Bronchial epithelial cell (primary cell): Measurements from ENCODE around the gene TOPBP1. TPM values are rescaled to one million over a fixed set of nuclear protein-coding genes. Genes with fewer than 3 reads are reported as not detected.
A peak's percentile ranks its signal among the peaks of the same experiment; 100 is the strongest.

Source experiments
- DNase-seq: peaks from one replicate; pipeline ENCODE4 v3.0.0-alpha.2; 2010; ENCODE audit warnings: low read depth
- FAIRE-seq: peaks from 2 replicates; lab custom pipeline; 2011; peaks lifted over from hg19 to GRCh38; lab: Jason Lieb, UNC
- H3K27me3 ChIP-seq: 2 replicates; pipeline ENCODE4 v1.5.1; 2011; ENCODE audit warnings: low read length; ENCODE audit not compliant: control insufficient read depth, insufficient read depth
- H3K36me3 ChIP-seq: 2 replicates; pipeline ENCODE4 v1.5.1; 2011; ENCODE audit warnings: low read length; ENCODE audit not compliant: control insufficient read depth, insufficient read depth
- H3K4me3 ChIP-seq: 2 replicates; pipeline ENCODE4 v1.5.1; 2011; ENCODE audit warnings: mild to moderate bottlenecking, low read depth, low read length, control low read depth
- CTCF ChIP-seq: IDR thresholded peaks from 2 replicates; pipeline ENCODE4 v1.5.1; 2011; ENCODE audit warnings: mild to moderate bottlenecking, moderate library complexity, low read length, control low read depth, inconsistent platforms; ENCODE audit not compliant: insufficient read depth, severe bottlenecking
- total RNA-seq: library from RNA; depleted of rRNA; stranded (reverse); fragments of >200 nt; gene quantifications from 2 replicates; pipeline ENCODE4 v1.2.1, GENCODE V29; 2014

The TOPBP1 gene
- total RNA-seq, 1 donor from 2014 or later: 14.2 TPM

DNA sequence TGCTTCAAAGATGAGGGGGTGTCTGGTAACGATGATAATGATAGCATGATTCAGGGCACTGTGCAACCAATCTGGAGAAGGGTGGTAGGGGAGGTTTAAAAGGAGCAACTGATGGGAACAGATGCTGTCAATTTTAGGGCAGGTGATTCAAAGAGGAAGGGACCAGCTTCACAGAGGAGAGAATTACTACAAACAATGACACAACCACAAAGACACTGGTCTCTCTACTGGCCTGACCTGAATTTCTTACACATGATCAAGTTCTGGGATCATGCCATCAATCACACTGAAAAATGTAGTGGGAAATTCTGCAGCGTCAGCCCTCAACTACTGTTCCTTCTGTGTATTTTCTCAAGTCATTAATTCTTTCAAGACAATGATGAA lies 90.8 kb downstream of the TOPBP1 start:
- no peak for TF ChIP-seq CTCF
- no peaks in the 10 kb centered on the region for H3K27me3 ChIP-seq
- H3K36me3 ChIP-seq: peaks cover 2% of the 10 kb centered on the region
- FAIRE-seq: no peak
- H3K4me3 ChIP-seq: no peak overlapping the region
- no peak for DNase-seq

DNA sequence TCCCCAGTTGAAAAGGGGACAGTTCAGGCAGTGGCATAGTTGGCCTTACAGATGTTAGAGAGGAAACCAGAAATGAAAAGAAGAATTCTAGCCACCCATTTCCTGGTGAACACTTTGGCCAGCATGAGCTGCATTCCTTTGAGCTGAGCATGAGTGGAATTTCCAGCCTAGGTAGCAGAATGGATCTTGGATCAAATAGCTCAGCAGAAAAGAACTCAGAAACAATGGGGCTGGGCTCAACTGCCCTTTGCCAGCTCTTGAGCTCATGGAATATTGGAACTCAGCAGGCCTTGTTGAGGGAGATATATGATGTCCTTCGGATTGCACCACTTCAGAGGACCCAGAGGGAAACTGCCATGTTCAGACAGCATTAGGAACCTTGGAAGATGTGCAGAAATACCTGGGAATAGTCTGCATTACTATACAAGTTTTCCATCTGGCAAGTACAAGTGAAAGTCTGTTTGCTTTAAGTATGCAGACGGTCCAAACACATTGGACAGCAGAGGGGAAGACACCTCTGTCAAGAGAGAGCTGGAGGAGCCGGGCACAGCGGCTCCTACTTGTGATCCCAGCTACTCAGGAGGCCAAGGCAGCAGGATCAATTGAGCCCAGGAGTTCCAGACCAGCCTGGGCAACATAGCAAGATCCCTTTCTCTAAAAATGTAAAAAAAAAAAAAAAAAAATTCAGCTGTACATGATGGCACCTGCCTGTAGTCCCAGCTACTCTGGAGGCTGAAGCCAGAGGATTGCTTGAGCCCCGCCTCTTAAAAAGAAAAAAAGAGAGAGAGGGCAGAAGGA lies 91.4 kb downstream of the TOPBP1 start:
- no peak overlapping the region for H3K4me3 ChIP-seq
- no peak for FAIRE-seq
- no peak for TF ChIP-seq CTCF
- H3K27me3 ChIP-seq: no peaks in the 10 kb centered on the region
- peaks cover 2% of the 10 kb centered on the region for H3K36me3 ChIP-seq
- peak; percentile 83 for DNase-seq

GRCh38 chr3:133568294-133569014 lies 93.3 kb downstream of the TOPBP1 start:
- DNase-seq (peak; percentile 95), FAIRE-seq (no peak)
- no peaks in the 10 kb centered on the region for H3K36me3 ChIP-seq
- H3K4me3 ChIP-seq: no peak overlapping the region
- H3K27me3 ChIP-seq: no peaks in the 10 kb centered on the region
- TF ChIP-seq CTCF: no peak

DNA sequence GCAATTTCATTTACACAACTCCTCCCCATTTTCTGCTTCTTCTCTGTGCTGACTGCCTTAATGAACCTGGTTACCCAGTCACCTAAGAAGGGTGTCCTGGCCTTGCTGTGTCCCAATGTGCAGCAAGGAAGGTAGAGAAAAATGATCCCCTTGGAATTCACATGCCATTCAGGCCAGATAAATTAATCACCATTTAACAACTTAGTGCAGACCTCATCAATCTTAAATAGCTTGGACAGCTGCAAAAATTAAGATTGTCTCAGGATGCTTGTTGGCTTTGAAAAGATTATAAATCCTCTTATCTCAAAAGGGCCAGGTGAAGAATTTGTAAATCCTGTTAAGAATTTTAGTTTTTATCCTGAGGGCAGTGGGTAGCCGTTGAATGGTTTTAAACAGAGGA lies 97.9 kb downstream of the TOPBP1 start:
- FAIRE-seq (no peak), DNase-seq (no peak)
- no peaks in the 10 kb centered on the region for H3K27me3 ChIP-seq
- H3K4me3 ChIP-seq: no peak overlapping the region
- no peak for TF ChIP-seq CTCF
- H3K36me3 ChIP-seq: no peaks in the 10 kb centered on the region

DNA sequence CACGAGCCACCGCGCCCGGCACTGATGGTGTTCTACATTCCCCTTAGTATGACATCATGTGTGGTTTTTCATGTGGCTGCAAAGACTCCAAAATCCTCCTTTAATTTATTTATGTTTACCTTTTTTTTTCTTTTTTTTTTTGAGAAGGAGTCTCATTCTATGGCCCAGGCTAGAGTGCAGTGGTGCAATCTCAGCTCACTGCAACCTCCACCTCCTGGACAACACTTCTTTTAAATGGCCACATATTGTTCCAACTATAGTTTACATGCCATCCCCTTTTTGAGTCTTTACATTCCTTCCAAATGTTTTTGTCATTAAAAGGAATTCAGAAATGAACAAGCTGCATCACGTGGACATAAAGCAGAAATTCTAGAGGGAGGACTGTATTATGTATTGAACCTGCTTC lies 98.6 kb downstream of the TOPBP1 start:
- Histone ChIP-seq H3K36me3 (no peaks in the 10 kb centered on the region), H3K4me3 (no peak overlapping the region), H3K27me3 (no peaks in the 10 kb centered on the region)
- FAIRE-seq: no peak
- TF ChIP-seq CTCF: no peak
- DNase-seq: no peak
